GM21717 (cell line): ENCODE measurements around the gene FHAD1.

Experiments used
- ATAC-seq: cut with Tn5 transposase; IDR thresholded peaks from one replicate; pipeline ENCODE4 v1.9.1; 2021; ENCODE audit warnings: mild to moderate bottlenecking, moderate library complexity; ENCODE audit not compliant: unreplicated experiment

Gene FHAD1

DNA sequence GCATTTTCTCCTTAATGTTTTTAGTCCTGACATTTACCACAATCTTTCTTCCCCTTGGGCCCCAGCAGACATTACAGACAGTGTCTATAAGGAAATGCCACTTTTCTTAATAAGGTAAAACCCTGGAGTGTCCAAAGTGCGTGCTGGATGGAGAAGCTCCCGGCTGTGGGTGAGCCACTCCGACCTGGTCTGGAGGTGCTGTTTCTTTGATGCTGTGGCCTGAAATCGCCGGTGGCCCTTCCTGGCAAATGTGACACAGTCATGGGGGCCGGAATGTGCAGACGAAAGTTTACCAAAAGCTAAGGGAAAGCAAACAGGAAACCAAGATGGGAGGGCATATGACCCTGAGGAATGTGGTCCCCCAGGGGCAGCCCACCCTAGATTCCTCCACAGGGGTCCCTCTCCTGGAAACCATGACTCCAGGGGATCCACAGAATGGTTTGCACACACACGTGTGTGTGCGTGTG, 77.9 kb downstream of the FHAD1 start:
- no peak for ATAC-seq

DNA sequence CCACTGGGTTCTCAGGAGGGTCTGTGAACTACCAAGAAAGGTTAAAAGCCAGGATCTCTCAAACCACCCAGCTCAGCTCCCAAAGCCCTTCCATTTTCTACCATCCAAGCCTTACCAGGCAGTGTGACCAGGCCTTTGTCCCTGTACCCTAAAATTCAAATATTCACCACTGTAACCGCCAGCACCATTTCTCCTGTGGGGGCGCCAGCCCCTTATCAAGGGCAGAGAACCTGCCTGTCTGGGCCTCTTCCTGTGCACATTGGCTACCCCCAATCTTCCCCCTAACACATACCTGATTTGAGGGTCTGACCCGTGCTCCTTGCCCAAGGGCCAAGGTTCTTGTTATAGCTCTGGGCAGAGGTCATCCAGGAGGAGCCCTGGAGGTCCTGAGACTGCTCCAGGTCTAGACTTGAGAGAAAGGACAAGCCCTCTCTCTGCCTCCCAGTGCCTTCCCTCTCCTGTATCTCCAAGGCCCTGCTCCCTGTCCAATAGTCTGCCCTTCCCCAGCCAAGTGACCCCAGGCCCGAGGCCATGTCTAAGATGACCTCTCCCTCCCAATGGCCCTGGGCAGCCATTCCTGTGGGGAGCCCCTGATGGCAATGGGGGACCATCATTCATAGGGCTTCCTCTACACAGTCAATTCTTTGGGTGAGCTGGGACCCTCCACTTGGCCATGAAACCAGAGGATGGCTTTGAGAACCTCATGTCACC, 78.5 kb downstream of the FHAD1 start:
- ATAC-seq = no peak

DNA sequence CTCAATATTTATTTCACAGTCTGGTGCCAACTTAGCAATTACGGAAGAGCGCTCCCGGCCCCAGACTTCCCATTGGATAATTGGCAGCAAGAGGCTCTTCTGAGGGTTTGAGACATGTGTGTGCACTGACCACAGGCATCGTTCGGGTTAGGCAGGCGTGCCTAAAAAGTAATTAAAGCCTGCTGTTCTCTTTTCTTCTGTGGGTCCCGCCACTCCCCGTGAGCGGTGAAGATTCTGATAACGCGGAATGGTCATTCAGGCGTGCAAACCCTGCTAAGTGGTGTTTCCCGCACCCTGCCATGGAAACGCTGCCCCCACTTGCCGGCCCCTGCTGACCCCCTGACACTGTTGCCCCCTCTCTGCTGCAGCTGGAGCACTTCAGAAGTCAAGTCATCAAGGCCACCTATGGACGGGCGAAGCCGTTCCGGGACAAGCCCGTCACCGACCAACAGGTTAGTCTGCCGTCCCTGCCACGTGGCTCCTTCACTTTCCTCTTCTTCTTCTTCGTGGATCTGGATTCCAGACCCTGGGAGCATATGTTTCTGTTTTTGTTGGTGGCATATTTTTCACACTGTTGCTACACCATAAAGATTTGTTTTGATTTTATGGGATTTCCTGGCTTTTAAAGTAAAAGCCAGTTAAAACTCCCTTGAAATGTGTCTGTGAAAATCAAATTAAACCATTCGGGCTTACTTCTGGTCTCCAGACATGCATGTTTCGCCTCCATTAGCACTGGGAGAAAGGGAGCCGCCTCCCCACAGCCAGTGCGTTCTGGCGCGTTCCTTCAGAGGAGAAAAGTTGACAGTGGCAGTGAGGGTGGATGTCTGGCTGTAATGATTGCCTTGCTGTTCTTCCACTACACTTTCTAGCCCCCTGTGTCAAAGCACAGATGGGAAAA, 79.9 kb downstream of the FHAD1 start:
- ATAC-seq = no peak

GRCh38 chr1:15328351-15329103, 81.5 kb downstream of the FHAD1 start:
- no peak for ATAC-seq

- ATAC-seq = no peak
These were observed 82.2 kb downstream of the FHAD1 start for GRCh38 chr1:15329104-15329820.

GRCh38 chr1:15330028-15330427, 83.0 kb downstream of the FHAD1 start:
- no peak for ATAC-seq

DNA sequence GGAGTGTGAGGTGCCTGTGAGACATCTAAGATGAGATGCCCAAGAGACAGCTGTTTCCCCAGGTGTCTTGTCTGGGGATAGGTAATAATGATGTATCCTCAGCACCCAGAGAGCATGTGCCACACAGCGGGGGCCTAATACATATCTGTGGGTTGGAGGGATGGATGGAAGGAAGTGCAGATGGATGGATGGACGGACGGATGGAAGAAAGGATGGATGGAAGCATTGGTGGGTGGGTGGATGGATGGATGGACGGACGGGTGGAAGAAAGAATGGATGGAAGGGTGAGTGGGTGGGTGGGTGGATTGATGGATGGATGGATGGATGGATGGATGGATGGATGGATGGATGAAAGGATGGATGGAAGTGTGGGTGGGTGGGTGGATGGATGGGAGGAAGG, 84.2 kb downstream of the FHAD1 start:
- ATAC-seq = no peak

- ATAC-seq = no peak
These were observed 84.7 kb downstream of the FHAD1 start for GRCh38 chr1:15331734-15332133.

DNA sequence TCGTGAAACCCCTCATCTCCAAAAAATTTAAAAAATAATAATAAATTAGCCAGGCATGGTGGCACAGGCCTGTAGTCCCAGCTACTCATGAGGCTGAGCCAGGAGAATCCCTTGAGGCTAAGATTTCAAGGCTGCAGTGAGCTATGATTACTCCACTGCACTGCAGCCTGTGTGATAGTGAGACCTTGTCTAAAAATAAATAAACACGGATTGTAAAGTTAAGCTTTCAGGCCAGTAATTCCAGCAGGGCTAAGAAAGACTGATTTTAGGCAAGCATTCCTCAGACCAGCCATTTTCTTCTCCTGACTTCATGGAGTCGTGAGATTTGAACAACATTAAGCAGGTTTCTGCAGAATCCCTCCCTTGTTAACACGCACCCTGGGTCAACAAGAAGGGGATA, 85.5 kb downstream of the FHAD1 start:
- ATAC-seq = no peak

DNA sequence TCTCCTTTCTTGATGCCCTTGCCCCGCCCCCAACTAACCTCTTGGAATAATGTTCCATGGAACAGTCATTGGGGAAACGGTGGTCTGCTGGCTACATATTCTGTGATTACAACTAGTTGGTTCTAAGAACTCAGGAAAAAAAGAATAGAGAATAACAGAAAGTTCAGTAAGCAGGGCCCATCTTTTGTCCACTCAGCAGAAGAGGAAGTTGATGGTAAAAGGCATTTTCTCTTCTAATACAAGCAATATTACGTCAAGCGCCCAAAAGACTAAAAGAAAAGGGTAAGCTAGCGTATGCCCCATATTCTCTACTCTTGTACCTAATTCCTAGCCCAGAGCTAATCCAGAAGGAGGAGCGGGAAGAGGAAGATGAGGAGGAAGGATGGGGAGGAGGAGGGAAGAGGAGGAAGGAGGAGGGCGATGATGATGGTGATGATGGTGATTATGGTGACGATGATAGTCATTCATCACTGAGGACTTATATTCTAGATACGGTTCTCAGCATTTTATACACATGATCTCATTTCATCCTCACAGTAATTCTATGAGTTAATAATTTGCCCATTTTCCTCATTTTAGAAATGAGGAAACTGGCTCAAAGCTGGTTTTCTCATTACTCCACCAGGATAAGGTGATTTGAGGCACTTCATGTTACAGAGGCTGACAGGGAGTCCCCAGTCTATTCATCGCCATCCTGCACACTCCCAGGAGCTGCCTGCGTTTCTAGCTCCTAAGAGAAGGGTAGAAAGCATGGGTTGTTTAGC, 86.1 kb downstream of the FHAD1 start:
- no peak for ATAC-seq

DNA sequence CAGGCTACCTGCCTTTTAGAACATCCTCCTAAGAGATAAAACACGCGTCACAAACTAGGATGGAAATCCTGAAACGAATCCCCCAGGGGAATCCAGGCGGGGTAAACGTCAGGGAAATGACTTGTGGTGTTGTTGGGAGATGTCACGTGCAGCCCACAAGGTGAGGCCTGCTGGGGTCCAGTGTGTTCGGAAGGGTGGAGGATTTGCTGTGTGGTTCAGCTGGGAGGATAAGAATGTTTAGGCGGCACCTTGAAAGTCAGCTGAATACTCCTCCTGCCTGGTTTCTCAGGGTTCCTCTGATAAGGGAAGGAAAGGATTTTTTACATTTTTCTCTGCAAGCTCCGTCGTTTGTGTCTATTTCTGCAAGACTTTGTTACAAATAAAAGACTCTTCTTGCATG, 88.0 kb downstream of the FHAD1 start:
- no peak for ATAC-seq

DNA sequence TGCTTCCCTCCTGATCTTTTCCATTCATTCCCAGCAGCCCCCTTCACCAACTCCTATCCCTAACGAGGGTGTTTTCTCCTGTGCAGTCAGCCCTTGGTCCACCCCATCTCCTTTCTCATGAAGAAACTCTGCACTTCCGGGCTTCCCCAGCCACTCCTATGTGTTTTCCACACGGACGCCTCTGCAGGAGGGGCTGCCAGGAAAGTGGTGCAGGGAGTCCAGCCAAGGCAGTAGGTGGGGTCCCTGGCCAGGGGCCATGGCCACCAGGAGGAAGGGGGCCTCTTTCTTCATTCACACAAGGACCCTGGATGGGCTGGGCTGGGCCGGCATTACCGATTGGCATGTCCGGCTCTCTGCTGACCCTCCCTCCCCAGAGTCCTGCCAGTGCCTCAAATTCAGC, 89.8 kb downstream of the FHAD1 start:
- no peak for ATAC-seq

DNA sequence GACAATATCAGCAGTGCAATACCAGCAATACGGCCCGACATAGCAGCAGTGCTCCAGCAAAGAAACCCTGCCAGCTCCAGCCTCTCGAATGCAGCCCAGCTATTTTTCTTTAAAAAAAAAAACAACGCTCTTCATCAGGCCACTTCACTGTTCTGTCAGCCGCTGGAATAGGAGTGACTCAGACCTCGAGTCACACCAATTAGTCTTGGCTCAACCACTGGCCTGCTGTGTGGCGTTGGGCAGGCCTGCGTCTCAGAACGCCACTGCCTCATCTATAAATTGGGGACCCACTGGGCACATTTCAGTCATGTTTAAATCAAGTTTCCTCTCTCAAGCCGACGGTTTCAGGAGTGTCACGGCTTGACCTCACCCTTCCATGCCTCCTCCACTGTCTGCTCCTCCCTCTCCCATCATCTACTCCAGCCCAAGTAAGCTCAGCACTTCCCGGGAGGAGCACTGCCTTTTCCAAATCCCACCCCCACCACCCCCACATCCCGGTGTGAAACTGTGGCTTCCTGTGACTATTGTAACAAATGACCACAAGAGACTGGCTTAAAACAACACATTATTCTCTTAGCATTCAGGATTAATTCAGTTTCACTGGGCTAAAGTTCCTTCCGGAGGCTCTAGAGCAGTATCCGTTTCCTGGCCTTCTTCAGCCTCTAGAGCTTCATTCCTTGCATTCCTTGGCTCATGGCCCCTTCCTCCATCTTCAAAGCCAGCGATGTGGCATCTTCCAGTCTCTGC, 90.8 kb downstream of the FHAD1 start:
- no peak for ATAC-seq

DNA sequence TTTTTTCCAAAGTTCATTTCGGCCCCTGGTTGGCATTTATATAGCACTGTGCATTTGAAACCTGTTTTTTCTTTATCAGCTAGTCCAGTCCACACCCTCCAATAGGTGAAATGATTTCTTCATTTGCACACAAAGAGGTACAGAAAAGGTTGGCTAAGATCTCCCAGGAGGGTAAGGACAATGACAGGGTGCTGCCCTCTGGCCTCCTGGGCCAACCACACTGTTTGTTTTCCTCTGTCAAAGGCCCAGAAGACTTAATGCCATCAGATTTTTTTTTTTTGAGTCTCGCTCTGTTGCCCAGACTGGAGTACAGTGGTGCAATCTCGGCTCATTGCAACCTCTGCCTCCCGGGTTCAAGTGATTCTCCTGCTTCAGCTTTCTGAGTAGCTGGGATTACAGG, 92.5 kb downstream of the FHAD1 start:
- ATAC-seq = no peak

DNA sequence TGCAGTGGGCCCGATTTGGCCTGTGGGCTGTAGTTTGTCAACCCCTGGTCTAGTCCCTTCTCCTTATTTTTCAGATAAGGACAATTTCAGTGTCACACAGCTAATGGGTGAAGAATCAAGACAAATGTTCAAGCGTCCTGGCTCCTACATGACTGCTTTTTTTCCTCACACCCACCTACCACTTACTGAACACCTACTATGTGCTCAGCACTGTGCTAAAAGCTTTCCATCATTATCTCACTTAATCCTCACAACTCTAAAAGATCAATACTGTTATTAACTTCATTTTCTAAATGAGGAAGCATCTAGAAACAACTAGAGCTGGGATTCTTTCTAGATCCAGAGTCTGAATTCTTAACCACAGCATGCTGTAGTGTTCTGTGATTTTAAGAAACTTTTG, 94.2 kb downstream of the FHAD1 start:
- no peak for ATAC-seq

DNA sequence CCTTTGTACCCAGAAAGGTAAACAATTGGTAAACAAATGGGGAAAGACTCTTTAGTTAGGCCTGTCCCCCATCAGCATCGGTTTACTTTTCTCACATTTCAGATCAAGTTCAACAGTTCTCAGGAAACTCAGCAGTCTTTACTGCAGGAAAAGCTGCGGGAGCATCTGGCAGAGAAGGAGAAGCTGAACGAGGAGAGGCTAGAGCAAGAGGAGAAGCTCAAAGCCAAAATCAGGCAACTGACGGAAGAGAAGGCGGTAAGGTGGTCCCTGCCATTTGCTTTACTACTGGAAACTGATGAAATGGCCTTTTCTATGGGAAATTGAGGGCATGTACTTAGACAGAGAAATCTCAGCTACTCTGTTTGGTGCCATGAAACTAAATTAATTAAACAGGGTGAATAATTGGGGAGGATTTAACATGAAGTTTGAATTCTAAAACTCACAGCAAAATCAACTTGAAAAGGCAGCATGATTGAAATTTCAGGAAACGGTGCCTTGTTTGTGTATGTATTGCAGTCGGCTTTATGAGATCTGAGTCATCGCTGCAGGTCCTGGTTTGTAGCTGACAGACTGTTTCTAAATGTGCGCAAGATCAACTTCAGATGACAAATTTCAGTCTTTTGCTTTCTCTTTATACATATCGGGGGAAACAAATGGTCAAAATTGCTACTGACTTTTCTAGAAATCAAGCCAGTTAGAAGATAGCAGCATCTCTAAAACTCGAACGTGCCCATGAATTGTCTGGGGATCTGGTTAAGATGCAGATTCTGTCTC, 94.8 kb downstream of the FHAD1 start:
- no peak for ATAC-seq

- ATAC-seq = no peak
These were observed 95.5 kb downstream of the FHAD1 start for GRCh38 chr1:15342408-15342967.

GRCh38 chr1:15343099-15343498, 96.1 kb downstream of the FHAD1 start:
- no peak for ATAC-seq
